Left hindlimb (tissue), 1 donor: ENCODE data around the gene TMEM106C.

ENCODE experiments used
- DNase-seq: peaks from one replicate; pipeline ENCODE4 v3.0.0-alpha.2; 2018

The TMEM106C gene

DNA sequence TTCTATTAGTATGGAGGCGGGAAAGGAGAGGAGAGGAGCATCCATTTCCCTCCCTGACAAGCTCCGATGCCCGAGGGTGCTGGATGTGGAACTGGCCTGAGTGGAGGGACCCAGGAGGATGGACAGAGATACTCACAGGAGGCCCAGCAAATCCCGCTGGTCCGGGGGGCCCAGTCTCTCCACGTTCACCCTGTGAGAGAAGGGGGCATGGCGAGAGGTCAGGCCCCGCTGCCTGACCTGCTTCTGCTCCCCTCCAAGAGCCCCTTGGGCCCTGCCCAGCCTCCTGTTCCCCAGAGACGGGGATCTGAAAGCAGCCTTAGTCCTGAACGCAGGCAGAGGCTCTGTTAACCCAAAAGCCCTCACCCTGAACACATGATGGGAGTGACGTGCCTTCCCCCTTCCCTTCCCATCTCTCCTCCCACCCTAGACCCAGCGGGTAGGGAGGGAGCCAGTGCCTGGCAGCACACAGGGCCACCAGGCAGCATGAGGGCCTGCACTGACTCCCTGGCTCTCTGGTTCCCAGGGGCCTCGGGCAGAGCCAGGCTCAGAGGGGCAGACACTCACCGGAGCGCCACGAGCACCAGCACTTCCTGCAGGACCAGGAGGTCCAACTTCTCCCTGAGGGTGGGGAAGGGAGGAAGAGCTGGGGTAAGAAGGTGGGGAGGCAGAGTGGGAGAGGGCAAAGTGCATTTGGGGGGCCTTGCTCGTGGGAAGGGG, 17.5 kb downstream of the TMEM106C start:
- no peak for DNase-seq

DNA sequence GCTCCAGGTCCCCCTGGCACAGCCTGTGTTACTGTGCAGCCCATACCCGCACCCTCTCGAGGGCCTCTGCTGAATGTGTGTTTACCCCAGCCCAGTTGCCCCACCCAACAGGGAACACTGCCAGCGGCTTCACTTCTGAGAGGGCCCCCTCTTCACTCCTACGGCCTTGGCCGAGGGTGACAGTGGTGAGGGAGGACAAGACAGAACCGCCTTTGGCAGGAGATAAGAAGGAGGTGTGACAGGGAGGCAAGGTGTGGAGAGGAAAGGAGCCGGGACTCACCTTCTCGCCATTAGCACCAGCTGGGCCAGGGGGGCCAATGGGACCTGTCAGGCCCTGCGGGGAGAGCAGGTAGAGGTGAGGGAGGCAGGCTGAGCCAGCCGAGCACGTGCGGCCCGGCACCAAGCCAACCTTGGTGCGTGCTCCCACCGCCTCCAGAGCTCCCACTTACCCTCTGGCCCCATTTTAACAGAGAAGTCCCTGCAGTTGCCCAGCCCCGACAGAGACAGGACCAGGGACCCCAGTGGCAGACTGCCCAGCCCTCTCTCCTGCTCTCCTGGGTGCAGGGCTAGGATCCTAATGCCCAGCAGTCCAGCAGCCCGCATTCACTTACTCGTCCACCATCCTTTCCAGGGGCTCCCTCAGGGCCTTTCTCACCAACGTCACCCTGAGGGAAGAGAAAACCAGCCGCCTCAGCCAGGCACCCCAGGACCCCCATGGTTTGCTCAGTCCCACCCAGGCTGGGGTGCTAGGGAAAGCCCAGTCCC, 18.3 kb downstream of the TMEM106C start:
- peak; percentile 69 for DNase-seq

DNA sequence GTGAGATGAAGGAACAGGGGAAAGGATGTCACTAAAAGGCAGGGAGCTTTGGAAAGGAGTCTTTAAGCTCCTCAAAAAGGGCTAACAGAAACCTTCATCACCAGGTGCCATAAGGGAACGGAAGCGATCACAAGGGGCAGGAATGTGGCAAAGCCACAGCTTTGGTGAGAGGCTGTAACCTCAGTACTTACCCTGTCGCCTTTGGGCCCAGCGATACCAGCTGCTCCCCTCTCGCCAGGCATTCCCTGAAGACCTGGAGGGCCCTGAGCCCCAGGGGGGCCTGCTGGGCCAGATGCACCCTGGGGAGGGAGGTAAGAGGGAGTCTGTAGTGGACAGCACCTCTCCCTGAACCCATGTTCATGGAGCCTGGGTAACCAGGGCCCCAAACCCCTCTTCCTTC, 18.9 kb downstream of the TMEM106C start:
- DNase-seq: no peak

DNA sequence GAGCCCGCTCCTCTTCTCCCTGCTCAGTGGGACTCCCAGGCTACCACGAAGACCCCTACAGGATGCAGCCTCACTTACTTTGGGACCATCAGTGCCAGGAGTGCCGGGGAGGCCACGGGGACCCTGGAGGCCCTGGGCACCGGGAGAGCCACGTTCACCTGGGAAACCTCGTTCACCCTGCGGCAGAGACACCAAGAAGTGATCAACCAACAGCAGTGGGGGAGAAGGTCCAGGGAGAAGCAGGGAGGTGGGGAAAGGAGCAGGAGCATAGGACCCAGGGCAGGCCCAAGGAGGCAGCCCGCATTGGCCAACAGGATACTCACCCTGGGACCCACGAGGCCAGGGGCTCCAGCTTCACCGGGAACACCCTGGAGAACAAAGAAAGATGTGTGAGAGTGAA, 19.4 kb downstream of the TMEM106C start:
- DNase-seq: no peak

DNA sequence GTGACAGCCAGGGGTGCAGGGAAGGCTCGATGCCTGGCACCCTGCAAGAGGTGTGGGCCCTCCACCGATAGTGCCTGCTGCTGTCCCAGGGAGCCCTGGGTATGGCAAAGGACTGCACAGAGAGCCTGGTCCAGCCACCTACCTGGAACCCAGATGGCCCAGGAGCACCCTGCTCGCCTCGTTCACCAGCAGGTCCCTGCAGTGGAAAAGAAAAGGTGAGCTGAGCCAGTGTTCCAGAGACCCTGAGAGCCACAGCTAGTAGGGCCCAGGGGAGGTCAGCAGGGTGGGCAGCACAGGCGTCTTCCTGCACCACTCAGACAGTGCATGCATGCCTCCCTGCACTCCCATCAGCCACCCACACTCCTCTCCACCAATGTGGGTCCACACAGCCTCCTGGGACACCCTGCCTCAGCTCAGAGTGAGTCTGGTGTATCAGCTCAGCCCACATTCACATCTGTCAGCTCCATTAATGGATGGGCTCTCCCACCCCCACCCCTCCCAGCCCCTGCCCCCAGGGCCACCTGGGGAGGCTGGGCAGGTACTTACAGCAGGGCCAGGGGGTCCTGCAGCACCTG, 20.2 kb downstream of the TMEM106C start:
- DNase-seq: peak; percentile 43

DNA sequence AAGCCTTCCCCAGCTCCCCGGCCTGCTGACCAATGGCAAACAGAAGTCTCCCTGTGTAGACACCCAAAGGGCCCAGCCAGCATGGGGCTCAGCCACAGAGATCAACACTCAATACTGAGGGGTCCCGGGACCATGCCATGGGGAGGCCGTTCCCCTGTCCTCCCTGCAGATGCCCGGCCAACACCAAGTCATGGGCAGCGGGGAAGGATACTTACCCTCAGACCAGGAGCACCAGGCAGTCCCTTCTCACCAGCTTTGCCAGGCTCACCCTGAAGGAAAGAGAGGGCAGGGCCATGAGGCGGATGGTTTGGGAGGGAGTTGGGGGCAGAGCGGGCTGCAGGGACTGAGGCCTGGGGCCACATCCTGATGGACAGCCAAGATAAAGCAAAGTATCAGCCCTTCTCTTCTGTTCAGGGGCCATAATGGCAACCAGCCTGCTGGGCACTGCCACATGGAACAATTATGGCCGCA, 21.0 kb downstream of the TMEM106C start:
- DNase-seq: no peak

DNA sequence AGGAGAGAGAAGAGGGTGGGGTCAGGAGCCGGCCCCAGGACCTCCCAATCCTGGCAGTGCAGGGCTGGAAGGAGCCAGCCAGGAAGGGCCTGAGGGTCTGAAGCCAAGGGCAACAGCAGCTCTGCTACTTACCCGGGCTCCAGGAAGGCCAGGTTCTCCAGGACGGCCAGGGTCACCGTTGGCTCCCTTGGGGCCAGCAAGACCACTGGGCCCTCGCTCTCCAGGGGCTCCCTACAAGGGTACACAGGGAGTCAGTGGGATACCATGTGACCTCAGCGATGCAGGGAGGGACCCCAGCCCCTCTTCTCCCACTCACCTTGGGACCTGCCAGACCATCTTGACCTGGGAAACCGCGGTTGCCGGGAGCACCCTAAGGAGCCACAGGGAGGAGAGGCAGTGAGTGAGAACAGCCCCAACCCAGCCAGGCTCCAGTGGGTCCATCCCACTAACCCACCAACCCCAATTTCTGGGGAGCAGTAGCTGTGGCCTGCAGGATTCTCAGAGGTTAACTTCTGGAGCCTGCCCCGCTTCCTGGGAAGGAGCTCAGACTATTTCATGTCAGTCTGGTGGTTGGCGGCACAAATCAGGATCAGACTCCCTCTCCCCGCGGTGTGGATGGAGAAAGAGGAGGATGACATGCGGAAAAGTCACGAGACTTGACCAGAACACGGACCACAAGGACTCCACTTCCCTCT, 22.3 kb downstream of the TMEM106C start:
- peak; percentile 40 for DNase-seq

DNA sequence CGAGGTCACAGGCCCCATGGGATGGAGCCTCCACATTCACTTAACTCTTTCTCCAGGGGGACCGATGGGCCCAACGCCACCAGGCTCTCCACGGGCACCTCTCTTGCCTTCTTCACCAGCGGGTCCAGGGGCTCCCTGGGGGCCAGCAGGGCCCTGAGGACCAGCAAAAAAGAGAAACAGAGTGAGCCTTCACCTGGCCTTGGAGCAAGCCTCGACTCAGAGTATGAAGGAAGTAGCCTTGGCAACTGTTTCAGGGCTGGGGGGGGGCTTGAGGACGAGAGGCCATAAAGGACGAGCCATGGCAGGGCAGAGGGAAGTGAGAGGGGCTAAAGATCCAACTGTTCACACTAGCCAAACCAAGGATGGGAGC, 22.9 kb downstream of the TMEM106C start:
- no peak for DNase-seq

DNA sequence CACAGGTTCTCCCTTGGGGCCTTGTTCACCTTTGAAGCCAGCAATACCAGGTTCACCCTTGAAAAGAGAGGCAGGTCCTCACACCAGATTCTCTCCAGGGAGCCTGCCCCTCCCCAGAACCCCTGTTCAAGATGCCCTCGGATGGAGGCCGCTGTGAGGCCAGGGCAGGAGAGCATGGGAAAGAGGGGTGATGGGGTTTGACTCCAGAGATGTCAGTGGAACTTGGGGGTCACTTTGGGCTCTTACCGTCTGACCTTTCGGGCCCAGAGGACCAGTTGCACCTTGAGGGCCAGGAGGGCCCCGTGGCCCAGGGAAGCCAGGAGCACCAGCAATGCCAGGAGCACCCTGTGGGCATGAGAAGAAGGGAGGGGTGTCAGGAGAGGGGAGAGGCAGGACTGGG, 23.4 kb downstream of the TMEM106C start:
- no peak for DNase-seq

DNA sequence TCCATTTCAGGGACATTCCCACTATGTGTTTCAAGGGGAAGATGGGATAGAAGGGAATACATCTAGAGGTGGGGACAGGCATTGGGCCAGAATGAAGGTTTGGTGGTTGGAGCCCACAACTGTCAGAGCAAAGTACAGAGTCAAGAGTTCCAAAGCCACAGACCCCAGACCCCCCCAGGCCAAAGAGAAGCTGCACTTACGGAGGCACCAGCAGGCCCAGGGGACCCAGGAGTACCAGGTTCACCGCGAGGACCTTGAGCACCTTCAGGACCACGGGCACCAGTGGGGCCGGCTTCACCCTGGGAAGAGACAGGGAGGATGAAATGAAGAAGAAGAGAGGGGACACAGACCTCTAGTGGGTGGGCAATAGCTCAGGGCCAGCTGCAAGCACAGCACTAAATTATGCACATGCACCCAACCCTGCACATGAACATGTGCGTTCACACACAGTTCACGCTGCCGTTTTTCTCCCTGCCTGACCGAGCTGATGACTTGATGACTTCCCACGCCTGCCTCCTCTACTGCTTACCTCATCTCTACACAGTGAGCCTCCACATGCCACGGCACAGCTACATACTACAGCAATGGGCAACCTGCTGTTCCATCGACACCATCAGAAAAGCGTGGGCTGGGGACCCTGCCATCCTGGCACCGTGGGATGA, 24.1 kb downstream of the TMEM106C start:
- DNase-seq: peak; percentile 61

DNA sequence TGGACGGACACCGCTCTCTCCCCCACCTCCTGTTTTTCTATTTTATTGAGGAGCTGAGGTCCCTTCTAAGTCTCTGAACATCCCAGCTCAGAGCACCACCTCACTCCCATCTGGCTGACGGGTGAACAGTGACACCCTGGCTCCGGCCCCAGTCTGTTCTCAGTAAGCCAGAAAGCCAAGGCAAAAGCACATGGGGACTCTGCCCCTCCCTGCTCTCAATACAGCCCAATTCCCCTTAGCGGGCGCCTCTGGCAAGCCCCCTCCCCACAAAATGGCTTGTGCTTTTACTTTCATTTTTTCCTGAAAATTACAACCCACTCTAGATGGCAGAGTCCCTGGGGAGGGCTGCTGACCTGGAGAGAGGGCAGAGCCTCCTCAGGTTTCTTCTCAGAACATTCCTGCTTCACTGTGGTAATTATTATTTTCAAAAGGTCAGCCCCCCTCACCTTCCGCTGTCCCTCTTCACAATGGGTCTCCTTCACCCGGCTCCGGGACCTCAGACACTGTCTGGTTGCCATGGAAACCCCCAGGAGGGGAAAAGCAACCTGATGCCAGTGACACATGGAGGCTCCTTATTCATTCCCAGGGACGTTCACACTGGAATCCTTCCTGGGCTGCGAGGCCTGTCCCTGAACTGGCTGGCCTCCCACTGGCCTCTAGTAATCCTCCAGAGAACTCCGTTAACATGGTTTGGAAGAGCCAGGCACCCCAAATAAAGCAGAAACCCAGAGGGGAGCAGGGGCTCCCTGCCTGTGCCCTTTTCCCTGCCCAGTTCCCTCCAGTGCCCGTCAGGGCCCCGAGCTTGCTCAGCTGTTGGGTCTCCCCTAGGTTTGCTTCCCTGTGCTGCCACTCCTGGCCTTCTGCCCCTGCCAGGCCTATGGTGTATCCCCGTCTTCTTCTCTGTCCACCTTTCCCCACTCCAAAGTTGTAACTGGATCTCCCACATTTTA, 25.0 kb downstream of the TMEM106C start:
- peak; percentile 66 for DNase-seq

DNA sequence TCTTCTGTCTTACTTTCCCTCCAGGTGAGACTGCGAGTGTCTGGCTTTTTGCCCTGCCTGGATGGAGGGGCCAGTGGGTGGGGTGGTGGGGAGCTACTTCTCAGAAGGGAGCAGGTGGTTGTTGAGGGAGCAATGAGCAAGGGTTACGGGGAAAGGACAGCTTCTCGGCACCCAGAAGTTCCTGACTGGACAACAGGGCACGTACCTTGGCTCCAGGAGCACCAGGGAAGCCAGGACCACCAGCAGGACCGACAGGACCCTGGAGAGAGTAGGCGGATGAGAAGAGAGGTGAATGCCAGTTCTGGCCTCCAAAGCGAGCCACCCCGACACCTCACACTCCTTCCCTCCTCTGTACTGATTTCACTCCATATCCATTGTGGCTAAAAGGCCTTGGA, 25.6 kb downstream of the TMEM106C start:
- no peak for DNase-seq

DNA sequence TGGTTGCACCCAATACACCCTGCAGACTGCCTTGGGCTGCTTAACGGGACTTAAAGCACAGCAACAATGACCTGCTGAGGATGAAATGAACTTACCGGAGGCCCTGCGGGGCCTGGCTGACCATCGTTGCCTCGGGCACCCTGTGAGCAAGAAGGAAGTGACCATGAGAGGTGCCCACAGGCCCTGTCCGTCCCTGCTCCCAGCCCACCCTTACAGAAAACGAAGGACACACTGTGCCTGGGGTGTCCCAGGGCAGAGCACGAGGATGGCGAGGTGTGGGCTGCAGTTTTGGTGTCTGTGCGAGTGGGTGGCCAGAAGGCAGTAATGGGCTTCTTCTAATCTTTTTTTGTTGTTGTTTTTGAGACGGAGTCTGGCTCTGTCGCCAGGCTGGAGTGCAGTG, 26.3 kb downstream of the TMEM106C start:
- peak; percentile 30 for DNase-seq

DNA sequence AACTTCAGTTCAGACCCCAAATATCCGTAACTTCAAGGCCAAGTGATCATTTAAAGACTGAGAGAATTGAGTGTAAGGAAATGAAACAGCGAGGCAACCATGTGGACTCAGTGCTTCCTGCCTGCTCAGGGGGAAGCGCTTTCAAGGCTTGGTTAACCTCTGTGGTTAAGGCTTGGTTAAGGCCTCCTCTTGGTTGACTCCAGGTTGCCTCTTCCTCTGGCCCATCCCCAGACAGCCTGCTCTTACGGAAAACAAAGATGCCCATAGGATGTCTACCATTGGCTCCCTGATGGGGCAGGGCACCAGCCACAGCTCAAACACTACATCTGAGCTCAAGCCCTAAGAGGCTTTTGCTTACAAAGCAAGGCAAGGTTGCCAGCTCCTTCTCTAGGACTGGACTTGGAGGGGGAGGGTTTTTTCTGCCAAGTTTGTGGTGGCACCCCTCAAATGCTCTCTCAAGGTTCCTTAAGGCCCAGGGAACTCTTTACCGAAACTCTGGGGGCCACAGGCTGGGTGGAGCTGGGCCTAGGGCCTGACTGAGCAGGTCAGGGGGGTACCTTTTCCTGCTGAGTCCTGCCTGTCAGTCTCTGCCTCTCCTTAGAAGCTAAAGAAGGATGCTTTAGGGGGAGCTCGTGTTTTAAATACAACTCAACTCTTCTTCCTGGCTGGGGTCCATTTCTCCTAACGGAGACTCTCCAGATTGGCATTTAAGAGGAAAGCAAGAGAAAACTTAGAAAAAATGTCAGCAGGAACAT, 27.1 kb downstream of the TMEM106C start:
- DNase-seq: peak; percentile 29

DNA sequence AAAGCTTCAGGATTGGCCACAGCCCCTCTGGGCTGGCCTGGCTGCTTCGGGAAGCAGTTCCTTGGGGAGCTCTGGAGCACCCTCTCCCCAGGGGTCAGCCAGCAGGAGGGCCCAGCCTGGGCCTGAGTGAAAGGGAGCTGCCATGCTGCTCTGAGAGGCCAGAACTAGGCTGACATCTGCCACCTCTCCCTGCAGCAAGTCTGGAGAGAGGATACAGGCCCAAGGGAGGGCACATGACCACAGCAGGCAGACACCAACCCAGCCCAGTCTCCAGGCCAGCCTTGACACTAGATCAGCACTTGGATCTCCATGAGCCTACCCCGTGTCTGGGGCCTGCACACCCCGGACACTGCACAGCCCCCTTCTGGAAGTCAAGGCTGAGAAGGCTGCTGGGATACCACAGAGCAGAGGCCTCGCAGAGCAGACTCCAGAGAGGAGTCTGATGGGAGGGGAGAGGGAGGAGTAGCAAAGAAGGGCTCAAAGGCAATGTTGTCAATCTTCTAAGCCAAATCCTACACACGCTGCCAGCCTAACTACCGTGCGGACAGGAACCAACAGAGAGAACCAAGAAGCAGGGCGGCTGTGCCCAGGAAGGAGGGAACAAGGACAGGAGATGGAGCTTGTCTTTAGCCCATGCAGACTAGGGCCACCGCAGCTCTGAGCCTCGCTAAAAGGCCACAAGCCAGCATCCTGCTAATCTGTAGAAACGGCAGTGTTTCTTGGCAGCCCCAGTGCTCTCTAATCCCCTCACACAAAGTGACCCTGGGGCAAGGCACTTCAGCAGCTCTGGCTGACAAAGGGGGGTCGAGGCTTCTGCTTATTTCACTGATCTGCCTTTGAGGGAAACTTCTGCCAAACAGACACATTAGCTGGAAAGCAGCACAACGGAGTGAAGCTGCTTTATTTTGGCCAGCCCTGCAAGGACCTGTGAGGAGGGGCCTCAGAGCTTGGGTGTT, 28.0 kb downstream of the TMEM106C start:
- DNase-seq: peak; percentile 61

DNA sequence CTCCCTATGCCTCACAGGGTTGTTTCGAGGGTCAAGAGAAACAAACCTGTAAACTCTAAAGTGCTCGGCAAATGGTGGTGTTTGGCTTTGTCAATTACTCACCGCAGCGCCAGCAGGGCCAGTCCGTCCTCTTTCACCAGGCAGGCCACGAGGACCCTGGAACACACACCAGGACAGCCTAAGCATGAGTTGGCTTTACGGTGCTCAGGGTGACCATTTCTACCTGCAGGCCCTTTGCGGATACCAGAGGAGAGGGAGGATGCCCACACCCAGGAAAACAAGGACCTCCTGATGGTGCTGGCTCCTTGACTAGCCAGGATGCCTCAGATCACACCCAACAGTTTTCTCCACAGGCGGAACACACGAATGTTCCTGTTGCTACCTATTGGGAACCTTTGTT, 29.4 kb downstream of the TMEM106C start:
- no peak for DNase-seq

DNA sequence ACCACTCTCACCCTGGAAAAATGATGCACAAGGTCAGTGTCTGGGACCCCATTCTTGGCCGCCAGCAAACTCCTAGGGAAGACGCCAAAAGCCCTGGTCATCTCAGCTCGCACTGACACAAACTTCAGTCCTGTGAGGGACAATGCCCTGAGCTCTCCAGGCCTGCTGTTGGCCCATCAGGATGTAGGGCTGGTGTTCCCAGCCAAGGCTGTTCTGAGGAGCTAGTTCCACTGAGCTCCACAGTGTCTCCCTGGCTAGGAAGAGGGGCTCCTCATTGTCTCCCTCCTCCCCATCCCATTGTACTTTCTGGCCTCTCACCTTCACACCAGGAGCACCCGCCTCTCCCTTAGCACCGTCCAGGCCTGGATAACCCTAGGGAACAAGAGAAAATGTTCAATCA, 30.1 kb downstream of the TMEM106C start:
- DNase-seq: no peak

DNA sequence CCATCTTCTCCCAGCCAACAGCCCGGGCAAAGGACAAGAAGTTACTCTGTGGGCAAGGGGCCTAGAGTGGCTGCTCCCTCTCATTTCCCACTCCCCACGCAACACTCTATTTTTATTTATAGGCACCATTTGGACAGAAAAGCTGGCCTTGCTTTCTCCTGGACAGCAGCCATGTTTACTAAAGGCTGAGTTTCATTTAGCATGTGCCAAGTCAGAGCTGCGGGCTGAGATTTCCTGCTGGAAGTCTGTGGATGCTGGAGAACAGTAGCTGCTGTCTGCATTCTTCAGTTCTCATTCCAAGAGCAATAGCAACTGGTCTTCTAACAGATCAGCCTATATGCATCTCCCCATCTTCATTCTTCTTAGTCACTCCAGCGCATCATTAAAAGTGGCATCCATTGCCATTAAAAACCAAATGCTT, 32.6 kb downstream of the TMEM106C start:
- peak; percentile 72 for DNase-seq

DNA sequence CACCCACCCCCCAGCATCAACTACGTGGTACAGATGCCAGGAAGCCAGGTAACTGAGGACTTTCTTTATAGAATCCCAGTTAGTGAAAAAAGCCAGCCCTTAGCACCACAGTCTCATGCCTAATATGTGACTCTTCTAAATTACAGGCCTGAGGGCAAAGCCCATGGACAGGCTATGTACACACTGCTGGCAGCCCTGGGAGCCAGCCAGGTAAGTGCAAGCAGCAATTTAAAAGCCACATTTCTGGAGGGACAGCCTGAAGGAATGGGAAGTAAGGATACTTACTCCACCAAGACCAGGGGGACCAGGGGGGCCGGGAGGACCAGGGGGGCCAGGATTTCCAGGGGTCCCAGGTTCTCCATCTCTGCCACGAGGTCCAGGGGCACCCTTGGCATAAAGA, 33.9 kb downstream of the TMEM106C start:
- DNase-seq: no peak

DNA sequence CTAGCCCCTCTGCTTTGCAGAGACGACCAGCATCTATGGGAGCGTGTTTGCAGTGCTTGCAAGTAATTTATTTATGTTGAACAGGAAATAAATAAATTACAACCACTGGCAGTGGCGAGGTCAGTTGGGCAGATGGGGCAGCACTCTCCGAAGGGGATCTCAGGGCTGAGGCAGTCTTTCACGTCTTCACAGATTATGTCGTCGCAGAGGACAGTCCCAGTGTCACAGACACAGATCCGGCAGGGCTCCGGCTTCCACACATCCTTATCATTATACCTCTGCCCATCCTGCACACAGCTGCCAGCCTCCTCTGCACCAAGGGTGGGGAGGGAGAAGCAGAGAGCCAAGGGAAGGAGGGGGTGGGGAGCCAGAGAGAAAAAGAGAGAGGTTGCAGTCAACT, 36.4 kb downstream of the TMEM106C start:
- no peak for DNase-seq
